ENCODE data around the gene OR1A2. TPM values are rescaled to one million over a fixed set of nuclear protein-coding genes. Genes with fewer than 3 reads are reported as not detected.

The OR1A2 gene
- total RNA-seq, result not detected
- long read RNA-seq, result 0 reads

GRCh38 chr17:3197219-3197618 lies at the start of gene OR1A2:
Gene OR1A2 (plus strand): TSS chr17:3197519. CDS start chr17:3197519, 0 bp downstream.
- peaks cover 3% of the 10 kb centered on the region for H3K27me3 ChIP-seq (ENCODE audit: low read depth)
- ATAC-seq (no peak), DNase-seq (no peak)
- no peak within 1 kb of the TSS for H3K4me3 ChIP-seq
- no peaks in the 10 kb centered on the region for H3K4me1 ChIP-seq
- intact Hi-C loops (cut with DNase I), result no loop called here
- no peak for TF ChIP-seq CTCF (IDR thresholded peaks at IDR 0.05)
- H3K27ac ChIP-seq, result no peak within 1 kb of the TSS
- H3K9me3 ChIP-seq, result peaks cover 6% of the 10 kb centered on the region
- no peaks in the 10 kb centered on the region for H3K36me3 ChIP-seq

GRCh38 chr17:3157218-3157617 lies 40.1 kb upstream of the OR1A2 start:
- no peak overlapping the region for H3K27ac ChIP-seq
- no peaks in the 10 kb centered on the region for H3K4me1 ChIP-seq
- no peak for ATAC-seq
- peaks cover 4% of the 10 kb centered on the region for H3K27me3 ChIP-seq (ENCODE audit: low read depth)
- H3K36me3 ChIP-seq, result no peaks in the 10 kb centered on the region
- intact Hi-C loops (cut with DNase I), result no loop called here
- DNase-seq, result no peak
- TF ChIP-seq CTCF (IDR thresholded peaks at IDR 0.05), result no peak
- H3K4me3 ChIP-seq, result no peak overlapping the region
- H3K9me3 ChIP-seq, result no peaks in the 10 kb centered on the region

- no peak overlapping the region for H3K27ac ChIP-seq
- no peak for TF ChIP-seq CTCF (IDR thresholded peaks at IDR 0.05)
Observed at GRCh38 chr17:3167574-3167973, 29.7 kb upstream of the OR1A2 start.

GRCh38 chr17:3189961-3190360 lies 7.4 kb upstream of the OR1A2 start:
- no peak for TF ChIP-seq CTCF (IDR thresholded peaks at IDR 0.05)
- no peak overlapping the region for H3K27ac ChIP-seq
- DNase-seq, result no peak
- H3K4me3 ChIP-seq, result no peak overlapping the region
- H3K27me3 ChIP-seq (ENCODE audit: low read depth), result peaks cover 4% of the 10 kb centered on the region
- ATAC-seq, result no peak
- H3K4me1 ChIP-seq, result no peaks in the 10 kb centered on the region
- H3K36me3 ChIP-seq, result no peaks in the 10 kb centered on the region
- H3K9me3 ChIP-seq, result no peaks in the 10 kb centered on the region
- intact Hi-C loops (cut with DNase I), result no loop called here

More at GRCh38 chr17:3167574-3167973, 29.7 kb upstream of the OR1A2 start:
- H3K4me1 ChIP-seq, result peaks cover 6% of the 10 kb centered on the region
- peaks cover 10% of the 10 kb centered on the region for H3K9me3 ChIP-seq
- no peak overlapping the region for H3K4me3 ChIP-seq
- H3K27me3 ChIP-seq (ENCODE audit: low read depth), result peaks cover 7% of the 10 kb centered on the region
- ATAC-seq (peak; percentile 58 to 66), DNase-seq (no peak)
- H3K36me3 ChIP-seq, result no peaks in the 10 kb centered on the region
- intact Hi-C loops (cut with DNase I), result no loop called here

- H3K9me3 ChIP-seq, result no peaks in the 10 kb centered on the region
- no peaks in the 10 kb centered on the region for H3K4me1 ChIP-seq
- DNase-seq (no peak), ATAC-seq (no peak)
- no peaks in the 10 kb centered on the region for H3K36me3 ChIP-seq
- TF ChIP-seq CTCF (IDR thresholded peaks at IDR 0.05), result no peak
- intact Hi-C loops (cut with DNase I), result no loop called here
- H3K27me3 ChIP-seq (ENCODE audit: low read depth), result no peaks in the 10 kb centered on the region
- H3K4me3 ChIP-seq, result no peak within 1 kb of the TSS
- no peak within 1 kb of the TSS for H3K27ac ChIP-seq
Observed at GRCh38 chr17:3207367-3207766, 10.0 kb downstream of the OR1A2 start, which contains the start of gene OR1A1. Gene OR1A1 (plus strand): TSS chr17:3207667. CDS start chr17:3215621, 7,954 bp downstream.

- ATAC-seq, result no peak
- intact Hi-C loops (cut with DNase I), result no loop called here
- TF ChIP-seq CTCF (IDR thresholded peaks at IDR 0.05), result no peak
- no peak overlapping the region for H3K4me3 ChIP-seq
- no peaks in the 10 kb centered on the region for H3K36me3 ChIP-seq
- no peaks in the 10 kb centered on the region for H3K9me3 ChIP-seq
- DNase-seq, result no peak
- no peaks in the 10 kb centered on the region for H3K27me3 ChIP-seq (ENCODE audit: low read depth)
- H3K4me1 ChIP-seq, result no peaks in the 10 kb centered on the region
- H3K27ac ChIP-seq, result no peak overlapping the region
Observed at GRCh38 chr17:3208484-3208883, 11.2 kb downstream of the OR1A2 start.
